Measurements from ENCODE around the gene ATP1B1.

ATP1B1 gene

GRCh38 chr1:169090308-169090899, 16.1 kb upstream of the ATP1B1 start (continued):
- TF ChIP-seq ZSCAN18 (tag by site-specific recombination; IDR thresholded peaks at IDR 0.05) (no peak), ATF2 (tag by site-specific recombination; IDR thresholded peaks at IDR 0.05; ENCODE audit: low read depth) (no peak), ZNF133 (tag by site-specific recombination; IDR thresholded peaks at IDR 0.05) (no peak), BCL11B (tag by site-specific recombination; IDR thresholded peaks at IDR 0.05; ENCODE audit: low read depth) (no peak), ZSCAN16 (tag by site-specific recombination; IDR thresholded peaks at IDR 0.05) (no peak), ZNF626 (tag by site-specific recombination; IDR thresholded peaks at IDR 0.05) (no peak), ZBTB11 (tag by site-specific recombination; conservative IDR thresholded peaks at IDR 0.05; ENCODE audit: low read depth) (no peak), WT1 (tag by site-specific recombination; IDR thresholded peaks at IDR 0.05) (no peak), PRDM10 (tag by site-specific recombination; IDR thresholded peaks at IDR 0.05) (no peak), OVOL3 (tag by site-specific recombination; IDR thresholded peaks at IDR 0.05) (no peak), ZNF544 (tag by site-specific recombination; IDR thresholded peaks at IDR 0.05) (no peak), ZNF510 (tag by site-specific recombination; IDR thresholded peaks at IDR 0.05; ENCODE audit: insufficient replicate concordance) (no peak), ZNF777 (tag by site-specific recombination; IDR thresholded peaks at IDR 0.05; ENCODE audit: borderline replicate concordance) (no peak)

- ChIA-PET POLR2A (no interaction called here), CTCF (no interaction called here)
- no peaks in the 10 kb centered on the region for H3K36me3 ChIP-seq (ENCODE audit: control insufficient read depth in 2 of 2, insufficient read depth in 1 of 2, low read length in 2 of 2)
- H3K9me3 ChIP-seq (ENCODE audit: control insufficient read depth, insufficient read depth, low read depth, low read length): no peaks in the 10 kb centered on the region
- H3K4me1 ChIP-seq (ENCODE audit: control insufficient read depth, insufficient read depth, low read length): 0 out of 2 replicates have a peak, but pooled peaks cover 3% of the 10 kb centered on the region
- no peak overlapping the region for H3K27ac ChIP-seq (ENCODE audit: extremely low read depth, low read depth, low read length)
- no peak overlapping the region for H3K4me3 ChIP-seq (ENCODE audit: low read depth, low read length)
- TF ChIP-seq ZFP69B (tag by site-specific recombination; IDR thresholded peaks at IDR 0.05) (no peak), ZNF24 (tag by site-specific recombination; IDR thresholded peaks at IDR 0.05) (no peak), PATZ1 (tag by site-specific recombination; IDR thresholded peaks at IDR 0.05) (no peak), ZNF157 (tag by site-specific recombination; IDR thresholded peaks at IDR 0.05) (no peak), HOXC10 (CRISPR knock-in tag; IDR thresholded peaks at IDR 0.05) (no peak), GLI4 (tag by site-specific recombination; IDR thresholded peaks at IDR 0.05) (no peak), ZNF302 (tag by site-specific recombination; IDR thresholded peaks at IDR 0.05; ENCODE audit: low read depth) (no peak), ZNF571 (tag by site-specific recombination; IDR thresholded peaks at IDR 0.05) (no peak), ZSCAN23 (tag by site-specific recombination; IDR thresholded peaks at IDR 0.05) (no peak), HIC1 (tag by site-specific recombination; IDR thresholded peaks at IDR 0.05) (no peak)
Measured at GRCh38 chr1:169090900-169091311, 15.6 kb upstream of the ATP1B1 start.
